CD4-positive, CD25-positive, alpha-beta regulatory T cell (primary cell): ENCODE data around the gene GGN. TPM values are rescaled to one million over a fixed set of nuclear protein-coding genes. Genes with fewer than 3 reads are reported as not detected.
A peak's percentile ranks its signal among the peaks of the same experiment; 100 is the strongest.

ENCODE experiments used
- ATAC-seq, 2 donors: fragments of 150-1000 bp; cut with Tn5 transposase; one replicate each; pipeline ENCODE4 v1.10.0; 2021; ENCODE audit warnings: low read depth in 2 of 2, moderate number of reproducible peaks in 2 of 2, moderate library complexity in 1 of 2
- DNase-seq, 3 donors: peaks; one replicate each; pipeline versions ENCODE4 v3.0.0 to v3.0.0-alpha.2; 2012 to 2022; ENCODE audit warnings: mixed read lengths in 1 of 3
- H3K27ac ChIP-seq: one replicate; pipeline ENCODE4 v1.7.0; 2013; ENCODE audit warnings: mild to moderate bottlenecking, low read length; ENCODE audit not compliant: insufficient read depth, poor library complexity, severe bottlenecking
- H3K27me3 ChIP-seq: one replicate; pipeline ENCODE4 v1.7.0; 2013; ENCODE audit warnings: low read length; ENCODE audit not compliant: control insufficient read depth, insufficient read depth
- H3K36me3 ChIP-seq: one replicate; pipeline ENCODE4 v1.7.0; 2013; ENCODE audit warnings: mild to moderate bottlenecking, low read length, moderate library complexity; ENCODE audit not compliant: control insufficient read depth, insufficient read depth
- H3K4me1 ChIP-seq: 2 replicates; pipeline ENCODE4 v1.7.0; 2013; ENCODE audit warnings: mild to moderate bottlenecking, low read length; ENCODE audit not compliant: insufficient read depth, control insufficient read depth, poor library complexity, severe bottlenecking
- H3K4me3 ChIP-seq: one replicate; pipeline ENCODE4 v1.7.0; 2013; ENCODE audit warnings: low read depth, mild to moderate bottlenecking, low read length, moderate library complexity
- H3K9me3 ChIP-seq, 2 experiments: 1 replicate in 1 of 2; 2 replicates in 1 of 2; pipeline ENCODE4 v1.7.0; 2013; ENCODE audit warnings: low read length in 2 of 2, mild to moderate bottlenecking in 1 of 2, moderate library complexity in 1 of 2; ENCODE audit not compliant: control insufficient read depth in 2 of 2
- H3K27ac Mint-ChIP-seq, 3 donors: one replicate each; pipeline ENCODE4 v1.8.0; 2020 to 2022; ENCODE audit warnings: mild to moderate bottlenecking in 3 of 3, mixed read lengths in 3 of 3, moderate library complexity in 2 of 3
- H3K27me3 Mint-ChIP-seq: one replicate; pipeline ENCODE4 v1.8.0; 2022; ENCODE audit warnings: mild to moderate bottlenecking, mixed read lengths
- H3K36me3 Mint-ChIP-seq: one replicate; pipeline ENCODE4 v1.8.0; 2020; ENCODE audit warnings: mixed read lengths
- H3K4me1 Mint-ChIP-seq, 4 donors: one replicate each; pipeline ENCODE4 v1.8.0; 2020 to 2022; ENCODE audit warnings: mixed read lengths in 4 of 4, mild to moderate bottlenecking in 1 of 4
- H3K4me3 Mint-ChIP-seq, 4 donors: one replicate each; pipeline ENCODE4 v1.8.0; 2020 to 2022; ENCODE audit warnings: mild to moderate bottlenecking in 4 of 4, mixed read lengths in 4 of 4, moderate library complexity in 3 of 4
- H3K9me3 Mint-ChIP-seq, 7 donors: one replicate each; pipeline ENCODE4 v1.8.0; 2020 to 2022; ENCODE audit warnings: mixed read lengths in 7 of 7, mild to moderate bottlenecking in 3 of 7, moderate library complexity in 2 of 7
- polyA plus RNA-seq, 4 donors: library from polyadenylated mRNA; unstranded; fragments of 300-500 nt; fragmentation: Illumina TruSeq; gene quantifications; one replicate each; pipeline ENCODE4 v1.2.3, GENCODE V29; 2021
- total RNA-seq: library from RNA; stranded (reverse); gene quantifications from one replicate; pipeline ENCODE4 v1.2.3, GENCODE V29; 2022

Gene GGN
- total and polyA plus RNA-seq, 5 donors from 2014 or later: 0.91 TPM; not detected in 4

- Histone ChIP-seq H3K27ac (no peak overlapping the region), H3K27me3 (peaks cover 4% of the 10 kb centered on the region), H3K4me3 (no peak overlapping the region), H3K4me1 (peaks cover 44% of the 10 kb centered on the region), H3K9me3 (no peaks in the 10 kb centered on the region), H3K36me3 (no peaks in the 10 kb centered on the region)
- Mint-ChIP-seq H3K27ac (peak overlapping the region in 1 of 3 donors; percentile 40), H3K4me3 (peak overlapping the region in 1 of 4 donors; percentile 67), H3K27me3 (peaks cover 50% of the 10 kb centered on the region), H3K4me1 (peaks cover 5 to 42% (median 13%) of the 10 kb centered on the region in 4 donors), H3K36me3 (peaks cover 6% of the 10 kb centered on the region), H3K9me3 (peaks cover 0 to 1% (median 0%) of the 10 kb centered on the region in 7 donors)
- no peak for DNase-seq
- no peak for ATAC-seq
Measured at GRCh38 chr19:38391911-38392464, 4.2 kb upstream of the GGN start.

- no peak for ATAC-seq
- no peak overlapping the region for H3K4me3 ChIP-seq
- H3K27ac Mint-ChIP-seq: peak overlapping the region in 1 of 3 donors; percentile 76
Measured at GRCh38 chr19:38389957-38390924, 2.4 kb upstream of the GGN start.

GRCh38 chr19:38389101-38389925, 1.5 kb upstream of the GGN start:
- DNase-seq (no peak), ATAC-seq (no peak)
- no peak overlapping the region for H3K27ac ChIP-seq
- H3K4me1 Mint-ChIP-seq: peaks cover 5 to 32% (median 7%) of the 10 kb centered on the region in 4 donors
- peaks cover 7% of the 10 kb centered on the region for H3K36me3 Mint-ChIP-seq
- H3K9me3 Mint-ChIP-seq: peaks cover 0 to 1% (median 0%) of the 10 kb centered on the region in 7 donors
- H3K27me3 Mint-ChIP-seq: peaks cover 50% of the 10 kb centered on the region
- H3K36me3 ChIP-seq: peaks cover 3% of the 10 kb centered on the region
- H3K27ac Mint-ChIP-seq: peak overlapping the region in 1 of 3 donors; percentile 62
- peaks cover 40% of the 10 kb centered on the region for H3K4me1 ChIP-seq
- H3K4me3 Mint-ChIP-seq: peak overlapping the region in 3 of 4 donors; percentile 18 to 66 (median 57)
- peaks cover 4% of the 10 kb centered on the region for H3K27me3 ChIP-seq
- H3K4me3 ChIP-seq: no peak overlapping the region
- H3K9me3 ChIP-seq: no peaks in the 10 kb centered on the region

More at GRCh38 chr19:38389957-38390924, 2.4 kb upstream of the GGN start:
- H3K36me3 Mint-ChIP-seq: peaks cover 6% of the 10 kb centered on the region
- Histone ChIP-seq H3K27ac (no peak overlapping the region), H3K27me3 (peaks cover 4% of the 10 kb centered on the region), H3K36me3 (no peaks in the 10 kb centered on the region), H3K9me3 (no peaks in the 10 kb centered on the region), H3K4me1 (peaks cover 49% of the 10 kb centered on the region)
- peaks cover 50% of the 10 kb centered on the region for H3K27me3 Mint-ChIP-seq
- H3K4me3 Mint-ChIP-seq: peak overlapping the region; percentile 16 to 85 (median 57)
- H3K9me3 Mint-ChIP-seq: peaks cover 0 to 1% (median 0%) of the 10 kb centered on the region in 7 donors
- H3K4me1 Mint-ChIP-seq: peaks cover 5 to 36% (median 7%) of the 10 kb centered on the region in 4 donors
- DNase-seq: no peak

- no peak for ATAC-seq
- Histone ChIP-seq H3K4me3 (peak within 1 kb of the TSS; percentile 55), H3K27ac (no peak within 1 kb of the TSS), H3K4me1 (peaks cover 39% of the 10 kb centered on the region), H3K9me3 (no peaks in the 10 kb centered on the region), H3K36me3 (peaks cover 11% of the 10 kb centered on the region), H3K27me3 (peaks cover 4% of the 10 kb centered on the region)
- Mint-ChIP-seq H3K27ac (peak within 1 kb of the TSS; percentile 94 to 95 (median 94)), H3K27me3 (peaks cover 44% of the 10 kb centered on the region), H3K4me3 (peak within 1 kb of the TSS; percentile 89 to 94 (median 92)), H3K4me1 (peaks cover under 1 to 24% (median 7%) of the 10 kb centered on the region in 4 donors), H3K9me3 (peaks cover 0 to 1% (median 0%) of the 10 kb centered on the region in 7 donors), H3K36me3 (peaks cover 12% of the 10 kb centered on the region)
- DNase-seq: no peak
Measured at GRCh38 chr19:38388349-38389100, 691 bp upstream of the GGN start, which contains the start of gene SPRED3. TSS of gene SPRED3 (plus strand) at chr19:38388697. CDS start at chr19:38390303, 1,606 bp downstream.

GRCh38 chr19:38386971-38387549, 774 bp downstream of the GGN start:
- no peaks in the 10 kb centered on the region for H3K9me3 ChIP-seq
- Mint-ChIP-seq H3K9me3 (peaks cover 0 to 2% (median 0%) of the 10 kb centered on the region in 7 donors), H3K27me3 (peaks cover 39% of the 10 kb centered on the region), H3K4me3 (peak overlapping the region; percentile 89 to 94 (median 92)), H3K4me1 (peaks cover 0 to 25% (median 7%) of the 10 kb centered on the region in 4 donors), H3K36me3 (peaks cover 27% of the 10 kb centered on the region), H3K27ac (peak overlapping the region; percentile 68 to 94 (median 84))
- H3K27me3 ChIP-seq: peaks cover 4% of the 10 kb centered on the region
- peaks cover 23% of the 10 kb centered on the region for H3K36me3 ChIP-seq
- DNase-seq (no peak), ATAC-seq (peak in 1 of 2 donors; percentile 16)
- peaks cover 39% of the 10 kb centered on the region for H3K4me1 ChIP-seq
- peak overlapping the region; percentile 69 for H3K4me3 ChIP-seq
- H3K27ac ChIP-seq: no peak overlapping the region

- peaks cover 4% of the 10 kb centered on the region for H3K27me3 ChIP-seq
- Mint-ChIP-seq H3K36me3 (peaks cover 32% of the 10 kb centered on the region), H3K27me3 (peaks cover 36% of the 10 kb centered on the region), H3K4me3 (no peak overlapping the region), H3K27ac (no peak overlapping the region), H3K9me3 (peaks cover 0 to 2% (median 0%) of the 10 kb centered on the region in 7 donors), H3K4me1 (peaks cover 0 to 27% (median 7%) of the 10 kb centered on the region in 4 donors)
- no peak overlapping the region for H3K4me3 ChIP-seq
- no peak for ATAC-seq
- H3K36me3 ChIP-seq: peaks cover 29% of the 10 kb centered on the region
- DNase-seq: no peak
- peaks cover 39% of the 10 kb centered on the region for H3K4me1 ChIP-seq
- H3K9me3 ChIP-seq: no peaks in the 10 kb centered on the region
- no peak overlapping the region for H3K27ac ChIP-seq
Measured at GRCh38 chr19:38386300-38386970, 1.4 kb downstream of the GGN start.
